ENCODE data around the gene AGMAT. TPM values are rescaled to one million over a fixed set of nuclear protein-coding genes. Genes with fewer than 3 reads are reported as not detected.

AGMAT gene
- 0.51 TPM for polyA plus RNA-seq (2013, experiment 1 of 2)
- 0.58 TPM for polyA plus RNA-seq (2013, experiment 2 of 2)

DNA sequence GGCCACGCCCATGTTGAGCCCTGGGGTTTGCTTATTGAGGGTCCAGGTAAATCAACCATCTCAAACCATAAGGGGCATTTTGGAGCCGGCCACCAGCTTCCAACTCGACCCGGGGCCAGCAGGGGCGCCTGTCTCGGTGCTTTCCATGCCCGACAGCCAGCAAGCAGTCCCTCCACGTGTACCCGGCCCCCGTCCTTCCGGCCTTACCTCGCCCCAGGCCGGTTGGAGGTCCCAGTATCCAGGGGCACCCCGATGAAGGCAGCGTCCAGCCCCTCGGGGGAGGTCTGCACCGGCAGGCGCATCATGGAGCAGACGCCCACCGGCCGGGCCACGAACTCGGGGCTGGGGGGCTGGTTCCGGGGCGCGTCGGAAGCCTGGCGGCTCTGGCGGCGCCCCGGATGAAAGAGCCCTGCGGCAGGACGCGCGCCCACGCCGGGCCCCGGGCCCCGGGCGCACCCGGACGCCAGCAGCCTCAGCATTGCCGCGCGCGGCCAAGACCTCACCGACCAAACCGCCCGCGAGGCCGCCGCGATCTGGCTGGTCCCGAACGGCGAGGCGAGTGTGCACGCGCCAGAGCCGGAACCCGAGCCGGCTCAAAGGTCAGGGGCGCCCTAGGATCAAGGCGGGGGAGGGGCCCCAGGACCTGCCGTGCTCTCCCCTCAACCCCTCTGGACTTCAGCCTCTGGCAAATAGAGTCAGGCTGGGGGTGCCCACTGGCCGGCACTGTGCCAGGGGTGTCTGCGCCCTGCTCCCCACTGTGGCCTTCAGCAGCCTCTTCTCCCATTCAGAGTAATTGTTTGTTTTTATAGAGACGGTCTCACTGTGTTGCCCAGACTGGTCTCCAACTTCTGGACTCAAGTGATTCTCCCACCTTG, at the start of gene AGMAT:
Gene AGMAT, minus strand, starts transcription at position 563 of the 875 bp plus-strand sequence. Its CDS starts 84 bp downstream, at position 479.
- Histone ChIP-seq H3K4me3 (ENCODE audit: insufficient read depth in 1 of 2, low read depth in 1 of 2, low read length in 2 of 2) (peak within 1 kb of the TSS; percentile 56 to 71), H3K4me1 (ENCODE audit: control insufficient read depth, insufficient read depth, low read depth, low read length) (peaks cover 8% of the 10 kb centered on the region), H2BK12ac (ENCODE audit: low read length in 2 of 2) (no peak within 1 kb of the TSS), H4K91ac (ENCODE audit: low read length) (peak within 1 kb of the TSS; percentile 85), H2AK5ac (ENCODE audit: low read length, severe bottlenecking) (no peak within 1 kb of the TSS), H2BK15ac (ENCODE audit: low read depth, poor library complexity, severe bottlenecking) (no peak within 1 kb of the TSS), H4K8ac (ENCODE audit: low read length) (peak within 1 kb of the TSS; percentile 92), H2BK5ac (ENCODE audit: low read depth, low read length, poor library complexity, severe bottlenecking) (no peak within 1 kb of the TSS), H3K14ac (ENCODE audit: low read length in 2 of 2) (peak within 1 kb of the TSS in 1 of 2 experiments; percentile 4), H3K23ac (ENCODE audit: low read length in 2 of 2) (peak within 1 kb of the TSS in 1 of 2 experiments; percentile 79), H3K27ac (ENCODE audit: low read length, poor library complexity, severe bottlenecking) (no peak within 1 kb of the TSS), H3K18ac (ENCODE audit: low read depth in 1 of 2, low read length in 2 of 2) (peak within 1 kb of the TSS; percentile 44 to 83), H3K36me3 (ENCODE audit: control insufficient read depth in 1 of 2, insufficient read depth in 2 of 2, low read depth in 1 of 2, low read length in 2 of 2) (no peaks in the 10 kb centered on the region), H3K79me1 (replicated peaks; ENCODE audit: low read length, poor library complexity, severe bottlenecking) (no peaks in the 10 kb centered on the region), H2BK120ac (ENCODE audit: low read depth, low read length) (peak within 1 kb of the TSS; percentile 64), H2AFZ (ENCODE audit: low read depth, low read length) (peak within 1 kb of the TSS; percentile 65), H3K9me3 (ENCODE audit: control insufficient read depth, low read length) (no peaks in the 10 kb centered on the region), H3K4ac (ENCODE audit: low read depth in 1 of 2, low read length in 2 of 2) (peak within 1 kb of the TSS in 1 of 2 experiments; percentile 39), H3K27me3 (ENCODE audit: control insufficient read depth in 1 of 2, insufficient read depth in 1 of 2, low read length in 2 of 2) (no peaks in the 10 kb centered on the region), H3K4me2 (ENCODE audit: low read length, poor library complexity, severe bottlenecking) (peak within 1 kb of the TSS; percentile 74), H3K9ac (ENCODE audit: low read length) (peak within 1 kb of the TSS; percentile 62)
- DNase-seq: peak; percentile 52
- 4% methylated on average over 64 of the region's 68 CpGs for WGBS

DNA sequence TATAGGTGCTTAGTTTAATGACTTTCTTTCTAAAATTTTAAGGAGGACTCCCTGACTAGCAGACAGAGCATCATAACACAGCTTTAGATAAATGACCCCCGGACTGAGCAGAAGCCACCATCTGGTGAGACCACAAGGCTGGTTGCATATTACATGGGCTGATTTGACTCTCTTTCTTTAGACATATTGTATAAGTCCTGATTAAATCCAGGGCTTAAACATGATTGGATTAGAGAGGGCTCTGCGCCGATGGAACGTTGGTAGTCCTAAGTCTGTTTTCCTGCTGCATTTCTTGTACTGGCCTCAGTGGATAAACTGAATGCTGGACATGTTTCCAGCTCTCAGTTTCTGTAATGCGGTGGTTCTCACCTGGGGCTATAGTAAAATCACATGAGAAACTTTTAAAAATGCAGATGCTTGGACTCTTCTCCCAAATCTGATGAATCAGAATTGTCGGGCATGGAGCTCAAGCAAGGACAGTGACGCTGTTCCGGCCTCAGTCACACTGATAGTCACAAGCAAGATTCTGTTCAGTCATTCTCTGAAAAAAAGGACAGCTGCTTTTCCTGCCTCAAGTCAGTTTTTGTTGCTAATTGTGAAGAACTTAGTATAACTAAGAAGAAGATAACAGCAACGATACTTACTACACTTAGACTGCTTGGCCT, 49.0 kb upstream of the AGMAT start:
- H3K9ac ChIP-seq (ENCODE audit: low read length): no peak overlapping the region
- peaks cover 23% of the 10 kb centered on the region for H3K79me1 ChIP-seq (replicated peaks; ENCODE audit: low read length, poor library complexity, severe bottlenecking)
- H3K4me2 ChIP-seq (ENCODE audit: low read length, poor library complexity, severe bottlenecking): no peak overlapping the region
- no peak for DNase-seq
- no peak overlapping the region for H3K4ac ChIP-seq (ENCODE audit: low read depth in 1 of 2, low read length in 2 of 2)
- H3K9me3 ChIP-seq (ENCODE audit: control insufficient read depth, low read length): no peaks in the 10 kb centered on the region
- H2BK12ac ChIP-seq (ENCODE audit: low read length in 2 of 2): no peak overlapping the region
- no peak overlapping the region for H2AFZ ChIP-seq (ENCODE audit: low read depth, low read length)
- H3K36me3 ChIP-seq (ENCODE audit: control insufficient read depth in 1 of 2, insufficient read depth in 2 of 2, low read depth in 1 of 2, low read length in 2 of 2): peaks cover 38 to 90% of the 10 kb centered on the region in 2 experiments
- H2AK5ac ChIP-seq (ENCODE audit: low read length, severe bottlenecking): no peak overlapping the region
- H3K18ac ChIP-seq (ENCODE audit: low read depth in 1 of 2, low read length in 2 of 2): no peak overlapping the region
- H3K14ac ChIP-seq (ENCODE audit: low read length in 2 of 2): no peak overlapping the region
- H2BK120ac ChIP-seq (ENCODE audit: low read depth, low read length): no peak overlapping the region
- no peak overlapping the region for H4K8ac ChIP-seq (ENCODE audit: low read length)
- no peak overlapping the region for H2BK15ac ChIP-seq (ENCODE audit: low read depth, poor library complexity, severe bottlenecking)
- no peak overlapping the region for H2BK5ac ChIP-seq (ENCODE audit: low read depth, low read length, poor library complexity, severe bottlenecking)
- H3K27me3 ChIP-seq (ENCODE audit: control insufficient read depth in 1 of 2, insufficient read depth in 1 of 2, low read length in 2 of 2): no peaks in the 10 kb centered on the region
- 98% methylated on average over 9 of the region's 9 CpGs for WGBS
- no peak overlapping the region for H3K23ac ChIP-seq (ENCODE audit: low read length in 2 of 2)
- no peak overlapping the region for H3K27ac ChIP-seq (ENCODE audit: low read length, poor library complexity, severe bottlenecking)
- no peak overlapping the region for H4K91ac ChIP-seq (ENCODE audit: low read length)
- H3K4me1 ChIP-seq (ENCODE audit: control insufficient read depth, insufficient read depth, low read depth, low read length): no peaks in the 10 kb centered on the region
- H3K4me3 ChIP-seq (ENCODE audit: insufficient read depth in 1 of 2, low read depth in 1 of 2, low read length in 2 of 2): no peak overlapping the region

- Histone ChIP-seq H3K79me1 (replicated peaks; ENCODE audit: low read length, poor library complexity, severe bottlenecking) (peaks cover 14% of the 10 kb centered on the region), H2BK5ac (ENCODE audit: low read depth, low read length, poor library complexity, severe bottlenecking) (no peak overlapping the region), H3K4me2 (ENCODE audit: low read length, poor library complexity, severe bottlenecking) (no peak overlapping the region), H2BK12ac (ENCODE audit: low read length in 2 of 2) (no peak overlapping the region), H2BK15ac (ENCODE audit: low read depth, poor library complexity, severe bottlenecking) (no peak overlapping the region), H3K4ac (ENCODE audit: low read depth in 1 of 2, low read length in 2 of 2) (no peak overlapping the region), H3K27ac (ENCODE audit: low read length, poor library complexity, severe bottlenecking) (no peak overlapping the region), H3K4me1 (ENCODE audit: control insufficient read depth, insufficient read depth, low read depth, low read length) (peaks cover 2% of the 10 kb centered on the region), H4K91ac (ENCODE audit: low read length) (no peak overlapping the region), H3K18ac (ENCODE audit: low read depth in 1 of 2, low read length in 2 of 2) (no peak overlapping the region), H3K27me3 (ENCODE audit: control insufficient read depth in 1 of 2, insufficient read depth in 1 of 2, low read length in 2 of 2) (no peaks in the 10 kb centered on the region), H3K4me3 (ENCODE audit: insufficient read depth in 1 of 2, low read depth in 1 of 2, low read length in 2 of 2) (no peak overlapping the region), H3K9me3 (ENCODE audit: control insufficient read depth, low read length) (no peaks in the 10 kb centered on the region), H2AK5ac (ENCODE audit: low read length, severe bottlenecking) (no peak overlapping the region), H3K36me3 (ENCODE audit: control insufficient read depth in 1 of 2, insufficient read depth in 2 of 2, low read depth in 1 of 2, low read length in 2 of 2) (peaks cover 7 to 56% of the 10 kb centered on the region in 2 experiments), H2BK120ac (ENCODE audit: low read depth, low read length) (no peak overlapping the region), H4K8ac (ENCODE audit: low read length) (no peak overlapping the region), H3K9ac (ENCODE audit: low read length) (peak overlapping the region; percentile 60), H3K14ac (ENCODE audit: low read length in 2 of 2) (no peak overlapping the region), H3K23ac (ENCODE audit: low read length in 2 of 2) (no peak overlapping the region), H2AFZ (ENCODE audit: low read depth, low read length) (no peak overlapping the region)
- no peak for DNase-seq
- 100% methylated on average over 1 of the region's 1 CpG for WGBS
Observed at GRCh38 chr1:15628003-15628402, 43.2 kb upstream of the AGMAT start.

Measured in mesenchymal stem cell (in vitro differentiated cells and primary cell).